ENCODE measurements around the gene FBLN2. TPM values are rescaled to one million over a fixed set of nuclear protein-coding genes. Genes with fewer than 3 reads are reported as not detected.

The FBLN2 gene
- polyA plus RNA-seq, 1 donor, result 14.4 TPM

DNA sequence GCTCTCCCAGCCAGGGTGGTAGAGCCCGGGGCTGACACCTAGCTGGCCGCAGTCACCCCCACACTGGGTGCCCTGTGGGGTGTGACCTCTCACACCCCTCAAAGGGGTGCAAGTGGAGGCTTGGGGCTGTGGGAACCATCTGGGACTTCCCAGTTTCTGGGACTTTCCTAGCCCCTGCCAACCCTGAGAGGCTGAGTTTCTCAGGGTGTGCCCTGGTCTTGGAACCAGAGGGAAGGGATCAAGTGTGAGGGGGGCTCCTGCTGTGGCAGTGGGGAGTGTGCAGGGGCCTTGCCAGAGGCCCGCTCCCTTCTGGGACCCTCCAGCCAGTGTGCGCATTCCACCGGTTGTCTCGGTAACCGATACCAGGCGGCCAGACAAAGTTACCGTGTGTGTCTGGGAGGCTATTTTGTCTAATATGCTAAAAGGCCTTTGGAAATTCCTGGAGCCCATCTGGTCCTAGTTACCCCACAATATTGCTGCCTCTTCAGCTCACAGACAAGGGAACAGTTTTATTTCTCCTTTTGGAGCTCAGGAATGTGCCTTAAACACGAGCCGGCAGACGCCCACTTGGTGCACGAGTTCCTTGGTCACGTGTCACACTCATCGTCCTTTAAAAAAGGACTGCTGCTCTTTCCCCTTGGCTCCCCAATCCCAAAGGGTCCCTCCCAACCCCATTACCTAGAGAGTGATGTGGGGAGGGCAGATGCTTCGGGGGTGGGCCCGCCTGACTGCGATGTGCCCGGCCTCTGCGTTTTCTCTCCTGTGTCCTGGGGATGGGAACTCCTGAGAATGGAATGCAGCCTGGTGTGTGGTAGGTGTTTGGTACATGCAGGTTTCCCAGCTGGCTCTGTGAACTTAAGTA is 35.6 kb upstream of the FBLN2 start:
- no peak overlapping the region for H3K27ac ChIP-seq (ENCODE audit: low read length)

DNA sequence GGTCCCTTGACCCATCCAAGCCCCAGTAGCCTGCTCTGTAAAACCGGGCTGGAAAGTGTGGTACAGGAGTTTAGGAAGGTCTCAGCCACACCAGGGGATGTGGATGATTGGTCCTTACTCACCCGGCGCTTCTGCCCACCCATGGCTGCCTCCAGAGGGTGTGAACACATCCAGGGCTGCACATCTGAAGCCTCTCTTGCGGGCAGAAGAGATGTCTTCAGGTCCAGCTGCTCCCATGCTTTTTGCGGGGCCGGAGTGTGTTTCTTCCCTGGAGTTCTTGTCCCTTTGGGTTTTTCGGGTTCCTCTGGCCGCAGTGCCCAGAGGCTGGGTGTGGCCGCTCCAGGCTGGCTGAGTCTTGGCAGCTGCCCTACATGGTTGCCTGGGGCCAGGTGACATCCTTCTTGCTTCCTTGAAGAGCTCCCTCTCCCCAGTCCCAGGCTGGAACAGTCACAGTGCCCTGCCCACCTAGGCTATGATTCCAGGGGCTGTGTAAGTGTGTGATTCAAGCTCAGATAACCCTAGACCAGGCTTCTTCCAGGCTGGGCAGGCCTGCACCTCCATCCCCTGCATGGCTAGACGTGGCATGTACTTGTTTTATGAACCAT is 34.9 kb upstream of the FBLN2 start:
- no peak overlapping the region for H3K4me3 ChIP-seq (ENCODE audit: low read length)
- peaks cover 2% of the 10 kb centered on the region for H3K27me3 ChIP-seq (ENCODE audit: control insufficient read depth, insufficient read depth, low read length)
- no peaks in the 10 kb centered on the region for H3K36me3 ChIP-seq (ENCODE audit: control insufficient read depth, insufficient read depth, low read length)
- no peak for DNase-seq
- peaks cover 7% of the 10 kb centered on the region for H3K4me1 ChIP-seq (ENCODE audit: control insufficient read depth, insufficient read depth, low read length)
- WGBS (ENCODE audit: insufficient coverage, low lambda C conversion rate), result no CpG with 5 or more reads among the region's 10 CpGs
- no peaks in the 10 kb centered on the region for H3K9me3 ChIP-seq (ENCODE audit: control insufficient read depth, low read depth, low read length)
- no peak overlapping the region for H3K27ac ChIP-seq (ENCODE audit: low read length)

More for the DNA sequence above, 35.6 kb upstream of the FBLN2 start:
- Histone ChIP-seq H3K9me3 (ENCODE audit: control insufficient read depth, low read depth, low read length) (no peaks in the 10 kb centered on the region), H3K4me1 (ENCODE audit: control insufficient read depth, insufficient read depth, low read length) (peaks cover 7% of the 10 kb centered on the region), H3K36me3 (ENCODE audit: control insufficient read depth, insufficient read depth, low read length) (no peaks in the 10 kb centered on the region), H3K4me3 (ENCODE audit: low read length) (no peak overlapping the region), H3K27me3 (ENCODE audit: control insufficient read depth, insufficient read depth, low read length) (peaks cover 2% of the 10 kb centered on the region)
- no peak for DNase-seq
- WGBS (ENCODE audit: insufficient coverage, low lambda C conversion rate), result no CpG with 5 or more reads among the region's 20 CpGs

DNA sequence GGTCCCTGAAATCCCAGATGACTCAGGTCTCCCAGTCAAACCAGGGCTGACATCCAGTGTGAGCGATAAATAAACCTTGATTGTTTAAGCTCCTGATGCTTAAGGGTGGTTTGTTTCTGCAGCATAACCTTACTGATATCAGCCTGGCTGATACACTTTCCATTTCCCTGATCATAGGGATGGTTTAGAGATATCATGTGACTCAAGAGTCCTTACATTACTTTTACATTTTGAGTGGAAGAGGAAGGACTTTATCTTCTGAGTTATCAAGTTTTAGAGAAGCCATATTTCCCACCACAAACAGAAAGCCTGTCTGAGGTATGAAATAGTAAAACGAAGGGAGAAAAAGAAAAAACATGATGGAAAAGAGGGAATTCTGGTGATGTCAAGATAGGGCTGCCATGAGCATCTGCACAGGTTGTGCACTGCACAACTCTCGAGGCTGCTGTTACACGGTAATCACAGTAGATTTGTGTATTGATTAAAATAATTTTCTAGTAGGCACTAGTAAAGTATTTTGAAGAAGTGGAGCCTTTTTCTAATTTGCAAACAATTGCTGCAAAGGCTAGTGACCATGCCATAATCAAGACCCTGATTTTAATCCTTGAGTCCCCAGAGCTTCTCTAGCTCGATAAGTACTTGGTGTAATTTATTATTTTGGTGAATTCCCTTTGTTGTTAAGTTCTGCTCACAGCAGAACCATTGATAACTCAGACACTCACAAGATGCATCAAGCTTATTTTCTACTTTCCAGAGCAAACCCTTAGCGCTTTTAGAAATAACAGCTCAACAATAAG is 34.1 kb upstream of the FBLN2 start:
- H3K27ac ChIP-seq (ENCODE audit: low read length), result no peak overlapping the region
- no peak for DNase-seq

DNA sequence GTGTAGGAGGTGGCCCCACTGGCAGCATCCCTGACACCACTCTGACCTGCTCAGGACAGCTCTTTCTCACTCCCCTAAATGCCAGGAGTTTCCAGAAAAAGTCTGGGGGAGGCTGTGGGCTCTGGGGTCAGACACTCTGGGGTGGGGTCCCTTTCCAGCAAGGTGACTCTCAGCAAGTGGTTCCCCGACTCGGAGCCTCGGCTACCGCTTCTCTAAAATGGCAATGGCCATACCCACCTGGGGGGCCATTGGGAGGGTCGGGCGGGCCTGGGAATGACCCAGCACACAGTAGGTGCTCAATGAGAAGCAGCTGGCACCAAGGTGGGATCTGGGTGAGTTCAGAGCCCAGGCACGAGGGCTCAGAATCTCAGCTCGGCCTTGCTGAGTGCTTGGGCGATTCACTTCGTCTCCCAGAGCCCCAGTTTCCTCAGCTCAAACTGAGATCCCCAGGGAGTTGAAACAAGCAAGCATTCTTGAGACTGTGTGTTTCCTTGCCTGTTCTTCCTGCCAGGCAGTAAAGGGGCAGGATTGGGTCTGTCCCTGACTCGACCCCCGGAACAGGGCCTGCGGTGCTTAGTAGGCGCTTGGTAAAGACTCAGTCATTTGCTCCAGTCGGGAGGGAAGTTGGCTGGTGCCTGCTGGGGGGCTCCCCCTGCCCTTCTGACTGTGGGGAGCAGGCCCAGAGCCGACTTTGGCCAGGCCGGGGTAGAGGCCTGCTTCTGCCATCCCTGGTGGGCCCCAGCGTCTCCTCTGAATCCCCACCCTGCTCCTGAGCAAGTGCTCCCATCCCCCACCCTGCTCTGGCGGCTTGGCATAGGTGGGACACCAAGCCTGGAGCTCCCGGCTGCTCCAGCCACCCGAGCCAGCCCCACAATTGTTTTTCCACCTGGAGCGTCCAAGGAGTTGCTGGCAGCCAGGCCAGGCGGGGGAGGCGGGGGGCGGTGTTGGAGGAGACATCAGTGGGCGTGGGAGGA is 32.9 kb upstream of the FBLN2 start:
- no peak for DNase-seq
- no peak overlapping the region for H3K4me3 ChIP-seq (ENCODE audit: low read length)
- no peaks in the 10 kb centered on the region for H3K36me3 ChIP-seq (ENCODE audit: control insufficient read depth, insufficient read depth, low read length)
- H3K27me3 ChIP-seq (ENCODE audit: control insufficient read depth, insufficient read depth, low read length), result peaks cover 2% of the 10 kb centered on the region
- no peak overlapping the region for H3K27ac ChIP-seq (ENCODE audit: low read length)
- H3K9me3 ChIP-seq (ENCODE audit: control insufficient read depth, low read depth, low read length), result no peaks in the 10 kb centered on the region
- WGBS (ENCODE audit: insufficient coverage, low lambda C conversion rate), result no CpG with 5 or more reads among the region's 26 CpGs
- no peaks in the 10 kb centered on the region for H3K4me1 ChIP-seq (ENCODE audit: control insufficient read depth, insufficient read depth, low read length)

More for the DNA sequence above, 34.1 kb upstream of the FBLN2 start:
- Histone ChIP-seq H3K4me1 (ENCODE audit: control insufficient read depth, insufficient read depth, low read length) (peaks cover 2% of the 10 kb centered on the region), H3K36me3 (ENCODE audit: control insufficient read depth, insufficient read depth, low read length) (no peaks in the 10 kb centered on the region), H3K9me3 (ENCODE audit: control insufficient read depth, low read depth, low read length) (no peaks in the 10 kb centered on the region), H3K4me3 (ENCODE audit: low read length) (no peak overlapping the region), H3K27me3 (ENCODE audit: control insufficient read depth, insufficient read depth, low read length) (peaks cover 2% of the 10 kb centered on the region)
- 68% methylated on average over 3 of the region's 6 CpGs for WGBS (ENCODE audit: insufficient coverage, low lambda C conversion rate)

DNA sequence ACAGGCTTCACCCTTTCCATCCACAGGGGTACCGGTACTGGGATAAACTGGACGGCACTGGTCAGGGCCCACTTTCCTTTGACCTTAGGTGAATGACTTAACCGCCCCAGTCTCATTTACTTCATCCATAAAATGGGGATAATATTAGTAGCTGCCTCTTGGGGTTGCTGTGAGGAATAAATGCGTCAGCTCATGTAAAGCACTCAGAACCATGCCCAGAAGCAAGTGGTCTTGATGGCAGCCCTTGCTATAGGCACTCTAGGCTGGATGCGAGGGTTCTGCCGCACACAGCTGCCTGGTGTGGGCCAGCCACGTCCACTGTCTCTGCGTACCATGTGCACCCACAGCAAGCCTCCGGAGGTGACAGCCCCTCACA is 32.2 kb upstream of the FBLN2 start:
- Histone ChIP-seq H3K4me1 (ENCODE audit: control insufficient read depth, insufficient read depth, low read length) (no peaks in the 10 kb centered on the region), H3K9me3 (ENCODE audit: control insufficient read depth, low read depth, low read length) (no peaks in the 10 kb centered on the region), H3K27me3 (ENCODE audit: control insufficient read depth, insufficient read depth, low read length) (peaks cover 2% of the 10 kb centered on the region), H3K36me3 (ENCODE audit: control insufficient read depth, insufficient read depth, low read length) (no peaks in the 10 kb centered on the region), H3K27ac (ENCODE audit: low read length) (no peak overlapping the region), H3K4me3 (ENCODE audit: low read length) (no peak overlapping the region)
- WGBS (ENCODE audit: insufficient coverage, low lambda C conversion rate), result no CpG with 5 or more reads among the region's 9 CpGs
- no peak for DNase-seq

DNA sequence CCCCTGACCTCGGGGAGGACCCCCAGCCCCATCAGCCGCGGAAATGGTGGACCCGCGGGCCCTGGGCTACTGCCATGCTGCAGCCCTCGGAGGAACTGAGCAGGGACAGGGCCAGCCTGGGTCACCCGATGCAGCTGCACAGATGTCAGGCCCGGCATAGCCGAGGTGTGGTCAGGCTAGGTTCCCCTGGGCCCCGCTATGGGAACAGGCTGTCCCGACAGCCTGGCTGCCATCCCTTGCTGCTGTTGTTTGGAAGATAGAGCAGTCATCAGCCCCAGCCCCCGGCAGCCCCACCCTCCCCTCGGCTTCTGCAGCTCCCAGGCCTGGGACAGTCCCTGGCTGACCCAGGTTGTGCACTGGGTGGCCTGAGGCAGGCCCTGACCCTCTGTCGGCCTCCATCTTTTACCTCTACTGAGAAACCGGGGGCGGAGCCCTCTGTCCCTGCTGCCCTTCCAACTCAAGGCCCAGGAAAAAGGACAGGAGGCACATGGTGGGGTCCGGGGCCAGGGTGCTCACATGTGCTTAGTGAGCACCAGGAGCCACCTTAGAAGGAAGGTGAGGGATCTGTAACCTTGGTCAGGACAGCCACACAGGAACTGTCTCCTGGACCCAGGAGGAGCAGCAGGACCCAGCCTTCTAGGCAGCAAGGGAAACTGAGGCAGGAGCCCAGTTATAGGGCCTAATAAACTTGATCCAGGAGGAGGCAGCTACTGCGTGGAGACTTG is 31.5 kb upstream of the FBLN2 start:
- no peaks in the 10 kb centered on the region for H3K9me3 ChIP-seq (ENCODE audit: control insufficient read depth, low read depth, low read length)
- no peak overlapping the region for H3K27ac ChIP-seq (ENCODE audit: low read length)
- peaks cover 2% of the 10 kb centered on the region for H3K27me3 ChIP-seq (ENCODE audit: control insufficient read depth, insufficient read depth, low read length)
- no peaks in the 10 kb centered on the region for H3K36me3 ChIP-seq (ENCODE audit: control insufficient read depth, insufficient read depth, low read length)
- no CpG with 5 or more reads among the region's 18 CpGs for WGBS (ENCODE audit: insufficient coverage, low lambda C conversion rate)
- H3K4me3 ChIP-seq (ENCODE audit: low read length), result no peak overlapping the region
- DNase-seq, result no peak
- H3K4me1 ChIP-seq (ENCODE audit: control insufficient read depth, insufficient read depth, low read length), result no peaks in the 10 kb centered on the region

DNA sequence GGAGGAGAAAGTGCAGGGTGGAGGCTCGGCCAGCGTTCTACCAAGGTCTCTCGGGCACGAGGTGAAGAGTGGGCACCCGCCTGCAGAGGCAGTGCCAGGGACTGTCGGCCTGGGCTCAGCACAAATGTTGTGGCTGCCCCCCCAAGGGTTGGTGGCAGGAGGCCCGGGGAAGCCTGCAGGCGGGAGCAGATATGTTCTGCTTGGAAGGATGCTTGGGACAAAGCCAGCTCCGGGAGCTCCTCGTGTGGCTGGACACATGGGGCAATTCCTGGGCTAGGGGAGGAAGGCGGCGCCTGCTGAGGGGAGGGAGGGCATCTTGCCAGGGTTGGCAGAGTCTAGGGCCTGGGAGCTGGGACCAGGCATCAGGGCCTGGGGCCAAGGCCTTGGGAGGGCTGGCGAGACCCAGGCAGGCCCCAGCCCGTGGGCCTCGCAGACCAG is 30.4 kb upstream of the FBLN2 start:
- Histone ChIP-seq H3K27ac (ENCODE audit: low read length) (no peak overlapping the region), H3K27me3 (ENCODE audit: control insufficient read depth, insufficient read depth, low read length) (no peaks in the 10 kb centered on the region), H3K4me3 (ENCODE audit: low read length) (no peak overlapping the region), H3K36me3 (ENCODE audit: control insufficient read depth, insufficient read depth, low read length) (no peaks in the 10 kb centered on the region), H3K4me1 (ENCODE audit: control insufficient read depth, insufficient read depth, low read length) (no peaks in the 10 kb centered on the region), H3K9me3 (ENCODE audit: control insufficient read depth, low read depth, low read length) (no peaks in the 10 kb centered on the region)
- DNase-seq, result no peak
- WGBS (ENCODE audit: insufficient coverage, low lambda C conversion rate), result no CpG with 5 or more reads among the region's 15 CpGs

DNA sequence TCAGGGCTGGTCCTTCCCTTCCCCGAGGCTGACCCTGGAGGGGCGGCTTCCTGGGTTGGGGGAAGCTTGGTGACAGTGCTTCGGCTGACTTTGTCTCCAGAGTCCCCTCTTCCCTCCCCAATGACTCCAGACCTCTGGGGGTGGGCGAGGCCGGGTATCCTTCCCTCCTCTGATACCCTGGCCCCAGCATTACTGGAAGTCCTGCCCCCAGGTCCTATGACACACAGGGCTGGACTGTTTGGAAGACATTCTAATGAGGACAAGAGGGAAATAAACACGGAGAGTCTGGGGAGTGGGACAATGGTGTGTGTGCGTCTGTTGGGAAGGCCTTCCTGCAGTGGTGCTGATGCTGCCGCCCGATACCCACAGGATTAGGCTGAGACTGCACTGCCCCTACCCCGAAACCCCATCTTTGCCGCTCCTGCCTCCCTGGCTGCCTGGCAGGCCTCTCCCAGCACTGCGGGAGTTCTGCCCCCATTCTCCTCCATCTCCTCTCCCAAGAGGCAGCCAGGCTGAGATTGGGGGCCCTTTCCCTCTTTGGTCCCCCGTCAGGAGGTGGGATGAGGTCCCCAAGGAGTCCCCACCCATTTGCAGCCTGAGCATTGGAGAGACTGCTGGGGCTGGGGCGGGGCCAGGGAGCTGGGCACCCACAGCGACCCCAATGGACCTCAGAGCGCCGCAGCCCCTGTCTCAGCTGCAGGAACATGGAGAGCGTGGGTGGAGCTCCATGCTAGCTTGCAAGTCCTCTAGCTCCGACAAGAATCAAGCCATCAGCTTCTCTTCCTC is 29.7 kb upstream of the FBLN2 start:
- Histone ChIP-seq H3K4me3 (ENCODE audit: low read length) (no peak overlapping the region), H3K36me3 (ENCODE audit: control insufficient read depth, insufficient read depth, low read length) (no peaks in the 10 kb centered on the region), H3K27ac (ENCODE audit: low read length) (no peak overlapping the region), H3K27me3 (ENCODE audit: control insufficient read depth, insufficient read depth, low read length) (no peaks in the 10 kb centered on the region), H3K9me3 (ENCODE audit: control insufficient read depth, low read depth, low read length) (no peaks in the 10 kb centered on the region), H3K4me1 (ENCODE audit: control insufficient read depth, insufficient read depth, low read length) (no peaks in the 10 kb centered on the region)
- WGBS (ENCODE audit: insufficient coverage, low lambda C conversion rate), result no CpG with 5 or more reads among the region's 19 CpGs
- no peak for DNase-seq
